ENCODE data around the gene ARHGAP18. TPM values are rescaled to one million over a fixed set of nuclear protein-coding genes. Genes with fewer than 3 reads are reported as not detected.

ARHGAP18 gene
- total RNA-seq, 4 donors from 2014 or later: 2.8 to 9.0 (median 7.1) TPM

DNA sequence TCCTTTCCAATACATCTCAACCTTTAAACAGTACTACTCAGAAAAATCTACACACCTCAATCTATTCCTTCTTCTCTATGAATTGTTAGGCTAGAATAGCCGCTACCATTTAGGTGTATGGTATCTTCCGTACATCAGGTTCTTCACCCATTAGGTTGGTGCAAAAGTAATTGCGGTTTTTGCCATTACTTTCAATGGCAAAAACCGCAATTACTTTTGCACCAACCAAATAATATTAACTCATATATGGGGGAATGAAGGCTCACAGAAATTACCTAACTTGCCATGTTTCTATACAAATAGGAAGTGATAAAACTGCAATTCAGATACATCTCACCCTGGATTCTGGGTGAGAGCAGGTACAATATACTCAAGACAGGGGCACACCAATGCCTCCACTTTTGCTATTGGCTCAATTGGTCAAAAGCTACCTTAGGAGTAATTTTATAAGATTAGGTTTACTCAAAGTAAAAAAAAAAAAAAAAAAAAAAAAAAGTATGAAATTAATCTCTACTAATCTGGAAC, 37.7 kb upstream of the ARHGAP18 start:
- intact Hi-C loops (cut with DNase I): no loop called here
- H3K27me3 ChIP-seq: no peaks in the 10 kb centered on the region
- no peak for DNase-seq
- peaks cover 0 to 32% (median 16%) of the 10 kb centered on the region in 3 donors for H3K4me1 ChIP-seq
- WGBS, 2 donors: 79 to 81% methylated on average over 4 of the region's 4 CpGs
- H3K27ac ChIP-seq: no peak overlapping the region
- no peak for TF ChIP-seq POLR2A (IDR thresholded peaks at IDR 0.05)
- TF ChIP-seq, protein P1, sequence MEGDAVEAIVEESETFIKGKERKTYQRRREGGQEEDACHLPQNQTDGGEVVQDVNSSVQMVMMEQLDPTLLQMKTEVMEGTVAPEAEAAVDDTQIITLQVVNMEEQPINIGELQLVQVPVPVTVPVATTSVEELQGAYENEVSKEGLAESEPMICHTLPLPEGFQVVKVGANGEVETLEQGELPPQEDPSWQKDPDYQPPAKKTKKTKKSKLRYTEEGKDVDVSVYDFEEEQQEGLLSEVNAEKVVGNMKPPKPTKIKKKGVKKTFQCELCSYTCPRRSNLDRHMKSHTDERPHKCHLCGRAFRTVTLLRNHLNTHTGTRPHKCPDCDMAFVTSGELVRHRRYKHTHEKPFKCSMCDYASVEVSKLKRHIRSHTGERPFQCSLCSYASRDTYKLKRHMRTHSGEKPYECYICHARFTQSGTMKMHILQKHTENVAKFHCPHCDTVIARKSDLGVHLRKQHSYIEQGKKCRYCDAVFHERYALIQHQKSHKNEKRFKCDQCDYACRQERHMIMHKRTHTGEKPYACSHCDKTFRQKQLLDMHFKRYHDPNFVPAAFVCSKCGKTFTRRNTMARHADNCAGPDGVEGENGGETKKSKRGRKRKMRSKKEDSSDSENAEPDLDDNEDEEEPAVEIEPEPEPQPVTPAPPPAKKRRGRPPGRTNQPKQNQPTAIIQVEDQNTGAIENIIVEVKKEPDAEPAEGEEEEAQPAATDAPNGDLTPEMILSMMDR (IDR thresholded peaks at IDR 0.05): no peak
- no peak overlapping the region for H3K4me3 ChIP-seq
- no peaks in the 10 kb centered on the region for H3K36me3 ChIP-seq
- no peaks in the 10 kb centered on the region for H3K9me3 ChIP-seq

DNA sequence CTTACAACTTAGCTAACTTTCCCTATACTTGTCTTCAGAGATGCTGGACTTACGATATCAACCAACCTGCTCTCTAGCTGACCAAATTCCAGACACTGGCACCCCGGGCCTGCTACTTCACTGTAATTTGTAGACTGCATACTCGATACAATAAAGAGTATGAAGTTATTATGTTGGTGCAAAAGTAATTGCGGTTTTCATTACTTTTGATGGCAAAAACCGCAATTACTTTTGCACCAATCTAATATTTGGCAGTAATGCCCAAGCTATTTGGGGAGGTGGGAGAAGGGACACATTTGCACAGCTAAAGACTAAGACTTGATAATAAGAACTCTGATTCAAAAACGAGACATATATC, 34.9 kb upstream of the ARHGAP18 start:
- TF ChIP-seq POLR2A (IDR thresholded peaks at IDR 0.05): no peak
- TF ChIP-seq, protein P1 (IDR thresholded peaks at IDR 0.05): no peak
- Histone ChIP-seq H3K27ac (no peak overlapping the region), H3K9me3 (no peaks in the 10 kb centered on the region), H3K4me3 (no peak overlapping the region), H3K36me3 (no peaks in the 10 kb centered on the region), H3K27me3 (no peaks in the 10 kb centered on the region), H3K4me1 (peaks cover 0 to 20% (median 16%) of the 10 kb centered on the region in 3 donors)
- no peak for DNase-seq
- intact Hi-C loops (cut with DNase I): no loop called here
- WGBS, 2 donors: 87 to 92% methylated on average over 6 of the region's 6 CpGs

DNA sequence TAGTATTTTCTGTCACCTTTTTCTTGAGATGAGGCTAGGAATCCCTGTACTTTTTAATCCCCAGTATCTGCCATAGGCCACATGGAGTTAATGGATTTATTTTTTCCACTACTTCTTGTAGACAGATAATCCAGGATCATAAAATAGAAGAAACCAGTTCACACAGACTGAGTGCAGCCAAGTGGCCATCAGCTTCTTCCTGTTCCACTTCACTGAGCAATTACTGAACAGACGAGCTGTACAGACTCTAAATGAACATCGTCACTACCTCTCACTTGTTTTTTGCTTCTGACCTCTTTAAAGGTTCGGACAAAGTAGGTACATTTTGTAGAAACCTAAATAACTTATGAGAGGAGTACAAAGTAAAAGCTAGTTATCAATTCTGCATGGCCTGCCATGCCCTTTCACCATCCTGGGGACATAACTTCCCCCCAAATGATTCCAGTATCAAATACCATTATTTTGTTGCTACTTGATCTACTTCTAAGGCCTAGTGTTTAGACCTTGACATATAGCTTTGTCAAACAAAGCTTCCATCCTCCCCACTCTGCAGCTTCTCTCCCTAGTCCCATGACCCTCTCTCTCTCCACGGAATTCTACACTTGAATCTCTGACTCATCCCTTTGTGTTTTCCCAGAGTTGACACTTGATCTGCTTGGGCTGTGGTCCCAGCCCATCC, 34.4 kb upstream of the ARHGAP18 start:
- H3K9me3 ChIP-seq: no peaks in the 10 kb centered on the region
- no peak overlapping the region for H3K27ac ChIP-seq
- WGBS, 2 donors: 48 to 55% methylated on average over 4 of the region's 4 CpGs
- H3K4me1 ChIP-seq: peaks cover 0 to 15% (median 13%) of the 10 kb centered on the region in 3 donors
- intact Hi-C loops (cut with DNase I): no loop called here
- H3K4me3 ChIP-seq: no peak overlapping the region
- DNase-seq: no peak
- TF ChIP-seq POLR2A (IDR thresholded peaks at IDR 0.05): no peak
- TF ChIP-seq, protein P1 (IDR thresholded peaks at IDR 0.05): no peak
- no peaks in the 10 kb centered on the region for H3K27me3 ChIP-seq
- H3K36me3 ChIP-seq: no peaks in the 10 kb centered on the region

DNA sequence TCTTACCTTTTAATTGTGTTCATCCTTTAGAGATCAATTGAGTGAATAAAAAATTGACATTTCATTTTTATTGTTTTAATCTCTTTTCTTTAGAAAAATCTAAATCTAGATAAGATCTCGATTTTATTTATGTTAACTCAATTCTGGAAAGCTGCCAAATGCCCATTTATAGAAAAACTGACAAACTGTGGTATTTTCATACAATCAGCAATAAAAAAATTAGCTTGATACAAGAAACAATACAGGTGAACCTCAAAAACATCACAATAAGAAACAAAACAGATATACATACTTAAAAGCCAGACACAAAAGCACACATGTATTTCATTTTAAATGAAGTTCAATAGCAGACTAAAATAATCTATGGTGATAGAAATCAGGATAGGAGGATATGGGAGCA, 30.0 kb upstream of the ARHGAP18 start:
- no peaks in the 10 kb centered on the region for H3K9me3 ChIP-seq
- TF ChIP-seq, protein P1 (IDR thresholded peaks at IDR 0.05): no peak
- TF ChIP-seq POLR2A (IDR thresholded peaks at IDR 0.05): no peak
- 28 to 44% methylated on average over 1 of the region's 1 CpG for WGBS, 2 donors
- no peak for DNase-seq
- intact Hi-C loops (cut with DNase I): no loop called here
- no peak overlapping the region for H3K4me3 ChIP-seq
- H3K27me3 ChIP-seq: no peaks in the 10 kb centered on the region
- H3K4me1 ChIP-seq: no peaks in the 10 kb centered on the region
- H3K27ac ChIP-seq: no peak overlapping the region
- H3K36me3 ChIP-seq: no peaks in the 10 kb centered on the region

DNA sequence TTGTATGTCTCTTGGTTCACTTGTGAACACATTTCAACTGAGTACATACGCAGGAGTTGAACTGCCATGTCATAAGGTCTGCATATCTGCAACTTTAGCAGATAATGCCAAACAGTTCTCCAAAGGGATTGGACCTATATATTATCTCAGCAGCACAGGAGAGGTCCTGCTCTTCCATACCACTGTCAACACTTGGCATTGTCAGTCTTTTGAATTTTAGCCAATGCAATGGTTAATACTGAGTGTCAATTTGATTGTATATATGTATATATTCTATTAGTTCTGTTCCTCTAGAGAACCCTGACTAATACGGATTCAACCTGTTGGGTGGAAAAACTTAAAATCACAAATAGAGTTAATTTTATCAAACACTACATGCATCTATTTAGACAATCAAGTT, 26.1 kb upstream of the ARHGAP18 start:
- intact Hi-C loops (cut with DNase I): no loop called here
- TF ChIP-seq, protein P1 (IDR thresholded peaks at IDR 0.05): no peak
- no peak for TF ChIP-seq POLR2A (IDR thresholded peaks at IDR 0.05)

More for the DNA sequence above, 26.1 kb upstream of the ARHGAP18 start:
- no peaks in the 10 kb centered on the region for H3K36me3 ChIP-seq
- H3K4me1 ChIP-seq: no peaks in the 10 kb centered on the region
- 87 to 89% methylated on average over 2 of the region's 2 CpGs for WGBS, 2 donors
- H3K27me3 ChIP-seq: no peaks in the 10 kb centered on the region
- no peaks in the 10 kb centered on the region for H3K9me3 ChIP-seq
- no peak overlapping the region for H3K27ac ChIP-seq
- DNase-seq: no peak
- no peak overlapping the region for H3K4me3 ChIP-seq
